GM21576 (cell line): ENCODE results near the gene ACER2.

Source experiments
- ATAC-seq: cut with Tn5 transposase; IDR thresholded peaks from one replicate; pipeline ENCODE4 v1.9.1; 2021; ENCODE audit warnings: mild to moderate bottlenecking, moderate library complexity; ENCODE audit not compliant: unreplicated experiment

The ACER2 gene

DNA sequence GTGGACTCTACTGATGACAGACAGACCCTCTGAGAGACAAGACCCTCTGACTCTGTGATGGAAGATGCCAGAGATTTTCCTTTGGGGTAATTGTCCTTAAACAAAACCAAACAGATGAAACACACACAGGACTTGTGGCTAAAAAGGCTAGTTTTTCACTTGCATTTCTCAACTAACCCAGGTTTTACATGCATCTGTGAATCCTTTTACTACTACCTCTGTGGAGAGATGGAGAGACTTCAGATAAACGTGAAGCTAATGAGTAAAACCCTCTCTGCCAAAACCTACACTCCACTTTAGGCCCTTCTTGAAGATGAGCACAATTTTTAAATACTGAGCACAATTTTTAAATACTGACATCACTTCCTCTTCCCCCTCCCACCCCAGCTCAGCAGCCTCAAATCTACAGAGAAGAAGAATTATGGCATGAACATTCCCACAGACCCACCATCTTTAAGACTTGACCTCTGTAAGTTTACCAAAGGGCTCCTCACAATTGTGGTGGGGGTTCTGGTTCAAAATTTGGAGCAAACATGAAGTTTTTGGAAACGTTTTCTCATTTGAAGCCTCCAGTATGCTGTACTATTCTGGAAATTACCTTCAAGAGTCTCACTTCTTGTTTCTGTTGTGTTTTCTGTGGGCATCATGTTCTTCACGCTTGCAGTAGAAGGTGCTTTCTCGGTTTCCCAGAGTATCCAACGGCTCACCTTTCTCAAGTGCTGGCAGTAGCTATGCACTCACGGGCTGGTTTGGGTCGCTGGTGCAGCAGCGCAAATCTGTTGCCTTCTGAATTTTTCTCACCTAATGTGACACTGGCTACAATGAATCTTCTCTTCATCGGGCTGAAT is 42.7 kb downstream of the ACER2 start:
- peak; percentile 88 for ATAC-seq

DNA sequence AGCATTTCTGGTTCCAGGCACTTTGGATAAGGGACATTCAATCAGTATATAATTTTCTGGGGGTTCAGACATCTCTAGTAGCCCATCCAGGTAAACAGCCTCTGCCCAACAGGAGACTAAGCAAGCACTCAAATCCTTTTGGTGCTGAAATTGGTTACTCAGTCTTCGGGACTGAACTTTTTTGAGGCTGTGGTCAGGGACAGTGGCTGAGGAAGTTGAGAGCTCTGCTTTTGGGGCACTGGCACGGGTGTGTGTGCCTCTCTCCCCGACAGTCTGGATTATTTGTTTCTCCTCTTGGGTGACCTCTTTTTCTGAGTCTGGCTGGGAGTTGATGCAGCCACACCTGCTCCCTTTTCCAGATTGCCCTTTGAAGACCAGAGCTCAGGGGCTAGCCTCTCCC is 47.6 kb downstream of the ACER2 start:
- no peak for ATAC-seq

DNA sequence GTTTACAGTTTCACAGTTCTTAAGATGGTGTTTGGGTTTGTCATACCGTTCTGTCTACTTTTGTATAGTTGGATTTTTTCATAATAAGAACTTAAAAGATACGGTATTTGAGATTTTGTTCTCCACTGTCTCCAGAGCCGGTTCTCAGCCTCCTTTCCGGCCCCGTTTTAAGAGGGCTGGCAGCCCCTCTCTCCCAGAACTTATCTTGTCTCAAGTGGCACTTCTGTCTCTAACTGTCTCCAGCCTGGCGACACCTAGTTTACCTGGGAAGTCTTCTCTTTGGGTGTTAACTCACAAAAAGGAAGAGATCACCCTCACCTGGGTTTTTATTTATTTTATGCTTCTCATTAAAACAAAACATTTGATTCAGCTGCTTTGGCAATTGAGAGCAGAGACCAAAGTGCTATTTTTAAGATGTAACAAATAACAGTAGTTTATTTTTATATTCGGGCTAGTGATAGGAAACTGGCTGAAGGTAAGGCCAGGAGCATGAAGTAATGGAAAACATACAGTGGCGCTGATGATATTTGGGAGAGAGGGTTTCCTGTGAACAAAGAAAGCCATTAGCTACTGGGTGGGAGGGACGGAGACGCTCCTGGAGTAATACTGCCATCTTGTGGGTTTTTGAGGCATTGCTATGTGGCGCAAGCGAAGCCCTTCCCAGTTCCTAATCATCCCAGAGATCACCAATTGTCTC is 48.3 kb downstream of the ACER2 start:
- ATAC-seq = peak; percentile 83

DNA sequence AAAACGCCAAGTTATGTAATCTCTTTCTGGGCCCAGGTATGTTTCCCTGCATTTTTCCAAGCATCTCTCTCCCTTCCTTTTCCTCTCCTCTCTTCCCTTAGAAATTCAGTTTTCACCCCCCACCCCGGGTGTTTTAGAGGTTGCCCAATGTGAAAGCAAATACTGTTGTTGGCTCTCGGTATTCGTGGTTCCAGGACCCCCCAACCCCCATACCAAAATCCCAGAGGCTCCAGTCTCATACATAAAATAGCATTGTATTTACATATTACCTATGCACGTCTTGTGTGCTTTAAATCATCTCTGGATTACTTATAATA is 48.8 kb downstream of the ACER2 start:
- ATAC-seq = peak; percentile 7

DNA sequence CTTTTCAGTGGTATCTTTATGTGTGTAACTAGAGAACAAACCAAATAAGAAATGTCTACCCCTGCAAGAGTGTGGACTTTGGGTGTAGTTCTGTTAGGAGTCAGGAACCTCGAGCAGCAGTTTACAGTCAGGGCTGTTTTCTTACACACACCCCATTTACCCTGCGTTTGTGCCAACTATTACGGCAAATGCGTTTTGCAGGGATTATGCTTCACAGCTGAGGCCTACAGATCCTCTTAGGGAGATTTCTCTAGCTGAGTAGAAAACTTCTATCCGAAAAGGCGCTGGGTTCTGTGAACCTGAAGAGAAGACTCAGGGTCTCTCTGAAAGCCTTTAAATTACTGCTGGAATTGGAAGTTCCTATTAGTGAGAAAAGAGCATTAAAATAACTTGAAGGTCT is 51.4 kb downstream of the ACER2 start:
- no peak for ATAC-seq

DNA sequence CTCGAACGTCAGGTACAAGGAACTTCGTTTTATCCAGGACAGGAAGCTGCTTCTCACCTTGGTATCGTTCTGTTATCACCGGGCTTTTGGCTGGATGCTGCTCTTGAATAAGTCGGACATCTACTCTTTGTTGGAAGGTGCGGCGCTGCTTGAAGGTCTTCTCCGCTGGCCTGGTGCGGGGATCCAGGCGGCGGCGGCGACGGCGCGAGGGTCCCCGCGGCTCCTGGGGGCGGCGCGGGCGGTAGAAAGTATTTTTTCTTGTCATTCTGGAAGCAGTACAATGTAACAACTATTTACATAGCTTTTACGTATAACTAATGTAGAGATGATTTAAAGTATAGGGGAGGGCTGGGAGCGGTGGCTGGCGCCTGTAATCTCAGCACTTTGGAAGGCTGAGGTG is 52.3 kb downstream of the ACER2 start:
- no peak for ATAC-seq

DNA sequence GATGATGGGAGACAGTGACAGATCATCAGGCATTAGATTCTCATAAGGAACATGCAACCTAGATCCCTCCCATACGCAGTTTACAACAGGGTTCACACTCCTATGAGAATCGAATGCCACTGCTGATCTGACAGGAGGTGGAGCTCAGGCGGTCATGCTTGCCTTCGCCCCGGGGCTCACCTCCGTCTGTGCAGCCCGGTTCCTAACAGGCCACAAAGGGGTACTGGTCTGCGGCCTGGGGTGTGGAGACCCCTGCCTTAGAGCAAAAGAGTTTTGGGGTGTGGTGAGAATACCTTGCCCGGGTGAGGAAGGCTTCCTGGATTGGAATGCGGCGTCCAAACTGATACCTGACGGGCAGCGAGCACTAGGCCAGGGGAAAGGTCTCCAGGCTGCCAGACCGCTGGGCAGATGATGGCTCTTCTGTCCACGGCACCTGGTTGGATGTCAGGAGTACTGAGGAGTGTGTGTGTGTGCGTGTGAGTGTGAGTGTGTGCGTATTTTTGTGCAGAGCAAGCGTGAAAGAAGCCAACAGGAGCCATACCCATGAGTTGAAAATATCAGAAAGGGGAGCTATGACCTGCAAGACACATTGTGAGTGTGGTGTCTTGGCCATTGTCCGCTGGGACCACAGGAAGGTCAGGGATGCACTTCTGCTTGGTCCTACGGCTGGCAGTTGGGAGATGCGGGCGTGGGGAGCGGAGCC is 55.4 kb downstream of the ACER2 start:
- ATAC-seq = no peak

DNA sequence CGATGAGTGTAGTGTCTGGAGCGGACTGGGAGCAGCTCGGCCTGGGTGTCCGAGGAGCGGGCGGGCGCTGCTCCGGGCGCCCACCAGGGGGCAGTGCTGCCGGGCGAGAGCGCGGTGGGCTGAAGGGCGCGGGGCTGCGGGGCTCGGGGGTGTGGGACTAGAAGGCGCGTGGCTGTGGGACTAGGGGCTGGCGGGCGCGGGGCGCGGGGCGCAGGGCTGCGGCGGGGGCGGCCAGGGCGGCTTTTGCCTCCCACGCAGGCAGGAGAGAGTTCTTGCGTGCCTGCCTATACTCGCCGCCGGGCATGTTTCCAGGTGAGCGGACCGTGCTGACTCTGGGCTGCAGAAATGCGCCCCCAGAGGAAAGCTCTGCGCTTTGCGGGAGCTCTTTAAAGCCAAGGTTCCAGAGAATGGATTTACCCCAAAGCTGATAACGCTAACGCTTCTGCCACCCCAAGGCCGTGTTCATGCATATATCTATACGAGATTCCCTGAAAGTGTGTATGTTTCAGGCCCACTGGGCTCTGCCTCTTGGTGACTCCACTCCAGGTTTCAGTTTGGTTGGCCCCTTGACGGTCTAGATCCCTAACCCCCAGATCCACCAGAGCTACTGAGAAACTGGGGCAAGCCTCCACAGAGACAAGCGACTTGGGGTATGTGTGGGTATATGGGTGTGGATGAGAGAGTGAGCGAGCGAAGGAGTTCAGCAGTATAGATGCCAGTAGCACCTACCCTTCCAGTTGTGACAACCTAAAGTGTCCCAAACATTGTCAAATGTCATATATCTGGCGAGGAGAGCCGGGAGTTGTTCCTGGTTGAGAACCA is 56.2 kb downstream of the ACER2 start:
- peak; percentile 95 for ATAC-seq

DNA sequence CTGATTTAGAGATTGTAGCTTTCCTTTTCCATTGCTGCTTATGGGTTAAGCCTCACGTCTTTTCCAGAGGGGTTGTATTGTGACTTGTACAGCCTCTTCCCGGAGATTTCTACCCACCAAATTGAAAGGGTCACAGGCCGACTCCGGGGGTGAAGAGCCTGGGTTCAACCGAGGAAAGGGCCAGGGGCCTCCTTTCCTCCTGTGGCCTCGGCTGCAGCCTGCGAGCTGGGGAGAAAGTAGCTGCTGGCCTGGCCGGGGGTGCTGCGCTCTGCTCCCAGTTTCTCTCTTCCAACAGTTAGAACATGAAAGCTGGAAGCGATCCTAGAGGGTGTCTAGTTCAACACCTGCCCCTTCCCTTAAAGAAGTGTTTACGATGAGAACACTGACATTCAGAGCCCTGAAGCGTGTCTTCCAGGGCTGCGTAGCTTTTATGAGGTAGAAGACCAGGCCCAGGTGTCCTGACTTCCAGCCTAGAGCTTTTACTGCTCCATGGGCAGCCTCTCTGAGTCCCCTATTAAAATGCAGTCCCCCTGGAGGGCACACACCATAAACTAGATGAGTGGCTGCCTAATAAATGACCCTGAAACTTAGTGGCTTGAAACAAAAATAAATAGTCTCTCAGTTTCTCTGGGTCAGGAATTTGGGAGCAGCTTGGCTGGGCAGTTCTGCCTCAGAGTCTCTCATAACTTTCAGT is 56.9 kb downstream of the ACER2 start:
- no peak for ATAC-seq

DNA sequence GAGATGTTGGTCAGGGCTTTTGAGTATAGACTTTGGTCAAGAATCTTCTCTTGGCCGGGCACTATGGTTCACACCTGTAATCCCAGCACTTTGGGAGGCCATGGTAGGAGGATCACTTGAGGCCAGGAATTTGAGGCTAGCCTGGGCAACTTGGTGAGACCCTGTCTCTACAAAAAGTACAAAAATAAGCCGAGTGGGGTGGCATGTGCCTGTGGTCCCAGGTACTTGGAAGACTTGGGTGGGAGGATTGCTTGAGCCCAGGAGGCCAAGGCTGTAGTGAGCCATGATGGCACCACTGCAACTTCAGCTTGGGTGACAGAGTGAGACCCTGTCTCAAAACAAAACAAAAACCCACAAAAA is 57.5 kb downstream of the ACER2 start:
- no peak for ATAC-seq

DNA sequence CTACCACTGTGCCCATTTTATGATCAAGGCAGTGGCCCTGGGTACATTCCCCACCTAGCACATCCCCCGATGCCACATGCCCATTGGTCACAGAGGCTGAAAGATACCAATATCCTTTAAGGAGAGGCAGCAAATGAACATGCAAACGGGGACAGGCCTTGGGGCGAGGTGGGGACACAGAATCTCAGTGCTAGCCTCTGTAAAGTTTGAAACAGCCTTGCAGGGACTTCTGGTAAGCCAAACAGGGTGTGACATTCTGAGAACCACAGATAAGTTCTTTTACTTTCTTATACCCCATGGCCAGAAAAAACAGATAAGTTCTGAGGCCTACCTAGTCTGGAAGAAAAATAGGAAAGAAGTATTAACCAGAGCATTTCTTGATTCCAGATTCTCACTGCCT is 60.5 kb downstream of the ACER2 start:
- no peak for ATAC-seq

DNA sequence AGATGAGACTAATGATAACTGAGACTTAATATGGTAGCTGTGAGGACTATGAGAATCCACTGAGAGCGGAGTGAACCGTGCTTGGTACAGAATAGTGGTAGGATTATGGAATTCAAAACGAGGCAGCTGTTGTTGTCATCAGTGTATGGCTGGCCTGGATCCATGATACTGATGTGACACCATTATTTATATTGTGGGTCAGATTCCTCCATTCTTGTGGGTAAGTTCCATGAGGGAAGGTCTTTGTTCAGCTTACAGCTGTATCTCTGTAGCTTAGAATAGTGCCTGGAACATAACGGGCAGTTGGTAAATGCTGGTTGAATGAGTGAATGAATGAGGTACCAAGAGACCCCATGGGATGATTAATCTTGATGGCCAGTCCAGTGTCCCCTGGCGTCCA is 61.8 kb downstream of the ACER2 start:
- no peak for ATAC-seq

DNA sequence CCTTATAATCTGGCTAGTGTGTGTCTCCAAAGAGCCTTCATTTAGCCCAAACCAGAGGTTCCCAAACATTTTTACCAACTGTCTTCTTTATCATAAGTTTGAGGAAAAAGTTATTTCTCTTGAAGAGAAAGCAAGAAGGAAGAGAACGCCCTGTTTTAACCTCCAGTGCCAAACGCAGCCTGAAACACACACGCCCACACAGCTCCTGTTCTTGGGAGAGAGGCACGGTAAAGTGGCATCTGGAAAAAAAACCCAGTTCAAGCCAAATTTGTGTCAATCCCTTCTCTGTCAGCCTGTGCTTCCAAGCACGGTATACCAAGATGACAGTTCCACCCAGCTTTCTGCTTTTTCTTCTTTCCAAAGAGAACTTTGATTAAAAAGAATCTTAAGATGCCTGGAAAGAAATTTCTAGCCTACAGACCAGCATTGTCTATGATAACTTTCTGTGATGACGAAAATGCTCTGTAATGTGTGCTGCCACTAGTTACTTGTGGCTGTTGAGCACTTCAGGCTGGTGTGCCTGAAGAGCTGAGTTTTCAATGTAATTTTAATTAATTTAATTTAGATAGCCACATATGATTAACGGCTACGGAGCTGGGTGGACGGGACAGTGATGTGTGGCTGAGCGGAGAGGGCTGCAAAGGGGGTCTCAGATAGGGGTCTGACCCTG is 62.3 kb downstream of the ACER2 start:
- ATAC-seq = no peak

DNA sequence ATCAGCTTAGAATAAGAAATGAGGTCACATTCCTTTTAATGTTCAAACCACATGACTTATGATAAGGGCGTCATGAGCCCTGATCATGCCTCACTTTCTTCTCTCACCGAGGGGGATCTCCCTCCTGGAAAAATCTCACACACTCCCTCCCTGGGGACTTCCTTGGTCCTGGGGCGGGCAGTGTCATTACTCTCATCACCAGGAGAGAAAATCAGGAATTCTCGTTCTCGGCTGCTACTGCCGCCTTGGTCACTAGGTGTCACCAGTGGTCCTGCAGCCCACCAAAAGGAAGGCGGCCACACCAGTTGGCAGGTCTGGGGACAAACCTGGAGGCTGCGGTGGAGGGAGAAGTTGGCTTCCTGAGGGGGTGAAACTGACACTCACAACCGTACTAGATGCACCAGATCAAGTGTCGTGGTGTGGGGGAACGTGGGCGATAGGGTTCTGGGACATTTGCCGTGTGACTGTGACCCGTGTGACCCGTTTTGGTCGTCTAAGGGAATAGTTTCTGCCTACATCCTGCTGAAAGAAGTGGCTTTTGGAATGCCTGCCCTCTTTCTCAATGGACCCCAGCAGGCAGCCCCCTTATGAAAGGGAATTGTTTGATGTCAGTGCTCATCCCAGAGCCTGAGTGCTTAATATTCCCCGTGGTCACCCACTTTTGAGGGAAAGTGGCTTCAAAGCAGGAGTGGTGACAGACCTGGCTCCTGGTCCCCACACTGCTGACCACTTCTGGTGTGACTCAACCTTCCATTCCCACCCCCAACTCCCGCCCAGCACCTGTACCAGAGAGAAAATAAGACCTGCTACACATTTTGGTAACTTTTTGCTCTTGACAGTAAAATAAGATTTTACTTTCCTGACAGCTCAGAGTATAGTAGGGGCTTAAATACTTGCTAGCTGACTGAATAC is 63.2 kb downstream of the ACER2 start:
- peak; percentile 73 for ATAC-seq

DNA sequence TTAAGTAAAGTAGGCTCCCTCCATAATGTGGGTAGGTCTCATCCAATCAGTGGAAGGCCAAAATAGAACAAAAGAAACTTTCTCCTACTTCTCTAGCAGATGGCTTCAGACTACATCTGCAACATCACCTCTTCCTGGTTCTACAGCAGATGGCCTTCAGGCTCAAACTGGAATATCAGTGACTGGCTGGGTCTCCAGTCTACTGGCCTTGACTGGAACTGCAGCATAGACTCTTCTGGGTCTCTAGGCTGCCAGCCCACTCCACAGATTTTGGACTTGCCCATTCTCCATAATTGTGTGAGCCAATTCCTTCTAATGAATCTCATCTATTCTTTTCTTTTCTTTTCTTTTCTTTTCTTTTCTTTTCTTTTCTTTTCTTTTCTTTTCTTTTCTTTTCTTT is 64.8 kb downstream of the ACER2 start:
- no peak for ATAC-seq

DNA sequence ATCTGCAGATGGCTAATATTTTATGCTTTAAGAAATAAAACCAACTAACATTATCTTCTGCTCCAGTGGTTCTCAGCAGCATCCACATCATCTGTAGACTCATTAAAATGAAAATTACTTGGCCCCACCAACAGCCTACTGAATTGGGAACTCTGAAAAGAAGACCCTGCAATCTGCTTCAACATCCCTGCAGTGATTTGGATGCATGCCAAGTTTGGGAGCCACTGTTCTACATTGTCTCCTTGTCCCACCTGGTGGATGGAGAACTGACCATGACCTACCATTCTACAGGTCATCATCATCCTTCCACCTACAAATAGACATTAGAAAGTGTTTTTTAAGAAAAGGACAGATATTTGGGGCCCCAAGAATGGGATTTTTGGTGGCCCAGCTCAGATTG is 71.1 kb downstream of the ACER2 start:
- ATAC-seq = no peak

DNA sequence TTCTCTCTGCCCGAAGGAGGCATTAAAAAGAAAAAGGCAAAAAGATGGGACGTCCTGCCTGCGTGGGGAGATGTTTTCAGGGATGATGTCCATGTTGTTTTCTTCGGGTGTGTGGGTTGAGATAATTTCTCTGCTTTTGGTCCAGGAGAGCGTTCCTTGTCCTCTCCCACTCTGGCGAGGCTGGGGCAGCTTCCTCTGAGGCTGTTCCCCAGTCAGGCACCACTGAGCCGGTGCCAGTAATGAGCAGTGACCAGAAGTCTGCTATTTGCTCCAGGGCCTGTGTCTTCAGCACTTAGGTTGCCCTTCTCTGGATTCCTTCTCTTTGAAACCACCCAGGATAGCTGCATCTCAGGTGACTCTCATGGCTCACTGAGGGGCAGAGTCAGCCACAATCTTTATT is 71.5 kb downstream of the ACER2 start:
- no peak for ATAC-seq

DNA sequence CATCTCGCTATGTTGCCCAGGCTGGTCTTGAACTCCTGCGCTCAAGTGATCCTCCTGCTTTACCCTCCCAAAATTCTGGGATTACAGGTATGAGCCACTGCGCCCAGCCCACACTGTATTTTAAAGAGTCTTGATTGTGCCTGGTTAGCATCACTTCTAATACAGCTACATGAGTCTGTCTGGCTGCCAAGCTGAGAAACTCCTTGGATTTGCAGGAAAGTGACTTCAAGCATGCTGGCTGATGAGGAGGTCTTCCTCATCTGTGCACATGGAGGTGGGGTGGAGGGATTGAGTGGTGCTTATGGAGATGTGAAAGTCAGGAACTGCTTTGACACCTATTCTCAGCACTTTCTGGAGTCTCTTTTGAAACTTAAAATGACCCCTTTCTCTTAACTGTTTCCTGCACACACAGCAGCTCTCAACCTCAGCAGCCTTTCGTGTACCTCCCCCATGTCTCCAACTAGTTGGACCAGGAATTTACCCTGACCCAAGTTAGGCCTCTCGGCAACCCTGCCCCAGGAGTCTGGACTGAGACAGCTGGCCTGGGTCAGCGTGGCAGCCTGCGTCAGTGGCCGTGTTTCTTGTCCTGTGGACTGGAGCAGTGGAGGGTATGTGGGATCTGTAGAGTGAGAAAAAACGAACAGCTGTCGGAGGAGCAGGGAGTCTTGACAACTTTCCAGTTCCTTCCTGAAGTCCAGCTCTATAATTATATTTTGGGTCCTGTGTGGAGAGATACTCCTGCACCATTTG is 72.5 kb downstream of the ACER2 start:
- no peak for ATAC-seq
